Inflammatory macrophage treated with lipopolysaccharide for 1 hour (primary cell): ENCODE data around the gene LYSMD1.
"Not testable (repeated sequence)": the region's sequence is repeated elsewhere in the genome, so short reads cannot be mapped to it uniquely, and the experiment has no call there.

Source experiments
- DNase-seq, 2 donors: peaks; one replicate each; pipeline ENCODE4 v3.0.0-alpha.2; 2020 to 2022

The LYSMD1 gene, protein sequence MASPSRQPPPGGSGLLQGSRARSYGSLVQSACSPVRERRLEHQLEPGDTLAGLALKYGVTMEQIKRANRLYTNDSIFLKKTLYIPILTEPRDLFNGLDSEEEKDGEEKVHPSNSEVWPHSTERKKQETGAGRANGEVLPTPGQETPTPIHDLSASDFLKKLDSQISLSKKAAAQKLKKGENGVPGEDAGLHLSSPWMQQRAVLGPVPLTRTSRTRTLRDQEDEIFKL

DNA sequence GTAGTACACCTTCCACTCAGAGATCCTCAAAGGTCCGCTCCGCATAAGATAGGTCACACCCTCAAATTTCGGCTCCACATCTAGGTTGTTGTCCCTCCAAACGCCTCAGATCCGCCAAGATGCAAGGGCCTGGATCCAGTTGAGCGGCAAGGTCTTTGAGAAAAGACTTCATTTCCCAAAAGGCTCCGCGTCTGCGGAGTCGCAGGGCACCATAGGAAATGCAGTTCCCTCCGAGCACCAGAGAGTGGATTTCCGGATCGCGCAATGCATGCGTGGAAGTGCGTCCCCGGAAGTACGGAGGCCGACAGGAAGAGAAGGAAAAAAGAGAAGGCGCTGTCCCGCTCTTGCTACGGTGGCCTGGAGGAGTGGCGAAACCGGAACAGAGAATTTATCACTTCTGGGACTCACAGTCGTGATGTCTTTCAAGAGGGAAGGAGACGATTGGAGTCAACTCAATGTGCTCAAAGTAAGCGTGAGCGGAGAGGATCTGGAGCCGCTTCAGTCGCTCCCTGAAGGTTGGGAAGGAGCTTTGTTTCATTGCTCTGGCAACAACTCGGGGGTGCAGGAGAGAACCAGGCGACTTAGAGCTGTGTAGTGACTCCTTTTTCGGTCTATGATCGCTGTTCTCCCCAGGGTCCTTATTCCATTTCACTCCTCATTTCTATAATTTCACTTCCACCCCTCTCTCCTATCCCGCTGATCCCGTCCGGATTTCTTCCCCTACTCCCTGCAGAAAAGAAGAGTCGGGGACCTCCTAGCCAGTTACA lies at the start of gene LYSMD1, which contains the start of gene SCNM1:
LYSMD1 (minus strand) TSS at position 165 of the 767 bp plus-strand sequence. CDS start 644 bp downstream, outside the sequence.
SCNM1 (plus strand) TSS at position 407 of the 767 bp plus-strand sequence; CDS start at position 416, 9 bp downstream.
- DNase-seq = peak; percentile 99

DNA sequence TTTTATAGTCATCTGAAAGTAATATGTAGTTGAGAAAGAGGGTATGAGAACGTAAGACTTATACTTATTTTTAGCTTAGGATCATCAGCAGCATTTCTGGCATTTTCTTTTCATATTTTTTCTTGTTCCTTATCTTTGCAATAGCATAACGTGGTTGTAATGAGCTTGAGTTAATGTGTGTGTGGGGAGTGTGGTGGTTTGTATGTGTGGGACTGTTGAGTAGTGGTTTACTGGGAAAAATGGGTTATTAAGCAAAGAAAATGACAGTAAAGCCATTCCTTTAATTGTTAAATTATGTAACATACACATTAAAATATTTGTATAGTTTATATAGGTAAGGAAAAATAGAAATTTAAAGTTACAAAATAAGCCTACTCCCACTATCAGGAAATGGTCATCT lies 47.9 kb upstream of the LYSMD1 start:
- no peak for DNase-seq

DNA sequence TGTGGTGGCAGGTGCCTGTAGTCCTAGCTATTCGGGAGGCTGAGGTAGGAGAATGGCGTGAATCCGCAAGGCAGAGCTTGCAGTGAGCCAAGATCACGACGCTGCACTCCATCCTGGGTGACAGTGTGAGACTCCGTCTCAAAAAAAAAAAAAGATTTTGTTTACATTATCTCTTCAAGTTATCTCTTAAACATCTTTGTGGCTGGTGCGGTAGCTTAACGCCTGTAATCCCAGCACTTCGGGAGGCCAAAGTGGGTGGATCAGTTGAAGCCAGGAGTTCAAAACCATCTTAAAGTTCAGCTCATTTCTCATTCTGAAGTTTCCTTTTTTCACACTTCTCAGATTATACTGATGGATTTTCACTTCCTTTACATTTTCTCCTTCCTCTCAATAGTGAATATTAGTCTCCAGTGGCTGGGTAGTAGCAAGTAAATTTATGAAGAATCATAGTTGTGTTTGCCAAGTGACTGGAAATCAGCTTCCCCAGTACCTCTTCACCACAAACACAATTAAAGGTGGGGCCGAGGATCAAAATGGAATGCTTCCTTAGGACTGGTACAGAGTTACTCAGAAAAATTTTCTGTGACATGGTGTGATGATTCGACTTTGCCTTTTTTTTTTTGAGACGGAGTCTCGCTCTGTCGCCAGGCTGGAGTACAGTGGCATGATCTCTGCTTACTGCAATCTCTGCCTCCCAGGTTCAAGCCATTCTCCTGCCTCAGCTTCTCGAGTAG lies 46.4 kb upstream of the LYSMD1 start:
- DNase-seq = no peak

DNA sequence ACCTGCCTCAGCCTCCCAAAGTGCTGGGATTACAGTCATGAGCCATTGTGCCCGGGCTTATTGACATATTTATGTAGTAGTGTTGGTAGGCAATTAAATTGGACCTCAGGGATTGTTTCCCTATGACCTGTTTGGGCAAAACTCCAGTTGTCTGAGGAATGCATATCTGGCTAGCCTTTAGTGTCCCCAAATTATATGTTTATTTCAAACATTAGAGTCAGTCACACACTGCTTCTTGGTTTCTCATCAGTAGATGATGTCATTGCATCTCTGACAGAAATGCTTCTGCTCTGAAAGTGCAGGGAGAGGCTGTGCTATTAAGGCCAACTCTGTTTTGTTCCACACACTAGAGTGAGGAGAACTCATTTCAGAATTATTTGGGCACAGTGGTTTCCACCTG lies 45.1 kb upstream of the LYSMD1 start:
- no peak for DNase-seq

DNA sequence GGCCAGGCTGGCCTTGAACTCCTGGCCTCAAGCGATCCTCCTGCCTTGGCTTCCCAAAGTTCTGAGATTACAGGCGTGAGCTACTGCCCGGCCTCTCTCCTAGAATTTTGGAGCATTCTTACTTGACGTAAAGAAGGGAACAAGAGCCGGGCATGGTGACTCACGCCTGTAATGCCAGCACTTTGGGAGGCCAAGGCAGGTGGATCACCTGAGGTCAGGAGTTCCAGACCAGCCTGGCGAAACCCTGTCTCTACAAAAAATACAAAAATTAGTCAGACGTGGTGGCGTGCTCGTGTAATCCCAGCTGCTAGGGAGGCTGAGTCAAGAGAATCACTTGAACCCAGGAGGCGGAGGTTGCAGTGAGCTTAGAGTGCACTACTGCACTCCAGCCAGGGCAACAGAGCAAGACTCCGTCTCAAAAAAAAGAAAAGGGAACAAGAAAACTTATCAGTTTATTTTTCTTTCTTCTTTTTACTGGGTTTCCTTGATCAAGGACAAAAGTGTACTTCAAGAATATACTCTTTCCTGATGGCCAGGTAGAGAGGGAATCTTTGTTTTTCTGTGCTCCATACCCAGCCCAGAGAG lies 39.8 kb upstream of the LYSMD1 start:
- DNase-seq = not testable (repeated sequence)

DNA sequence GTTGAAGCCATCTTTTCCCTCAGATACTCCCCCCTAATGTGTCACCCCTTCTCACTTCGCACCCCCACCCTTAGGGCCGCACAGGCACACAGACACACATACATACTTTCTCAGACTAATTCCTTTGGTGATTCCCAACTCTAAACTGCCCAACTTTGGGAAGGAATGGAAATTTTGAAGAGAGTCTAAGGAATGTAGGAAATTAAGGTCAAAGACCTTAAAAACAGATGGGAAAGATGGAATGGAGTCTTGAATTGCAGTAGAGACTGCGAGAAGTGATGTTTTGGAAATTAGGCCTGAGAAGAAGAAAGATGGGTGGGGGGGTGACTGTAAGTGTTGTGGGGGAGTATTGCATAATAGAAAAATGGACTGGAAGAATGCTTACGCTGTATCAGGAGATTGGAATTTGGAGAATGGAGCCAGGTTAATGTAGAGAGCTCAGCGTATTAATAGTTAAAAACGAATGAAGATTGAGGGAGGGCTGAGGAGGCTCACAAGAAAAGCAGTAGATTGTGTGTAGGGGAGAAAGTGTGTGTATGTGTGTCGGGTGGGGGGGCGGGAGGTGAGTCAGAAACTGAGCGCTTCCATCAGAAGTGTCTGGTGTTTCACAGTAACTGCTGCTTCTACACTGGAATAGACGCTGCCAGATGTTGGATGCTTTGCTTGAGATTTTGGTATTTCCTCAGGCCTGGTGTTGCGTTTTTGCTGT lies 34.3 kb upstream of the LYSMD1 start:
- peak; percentile 18 to 39 for DNase-seq

DNA sequence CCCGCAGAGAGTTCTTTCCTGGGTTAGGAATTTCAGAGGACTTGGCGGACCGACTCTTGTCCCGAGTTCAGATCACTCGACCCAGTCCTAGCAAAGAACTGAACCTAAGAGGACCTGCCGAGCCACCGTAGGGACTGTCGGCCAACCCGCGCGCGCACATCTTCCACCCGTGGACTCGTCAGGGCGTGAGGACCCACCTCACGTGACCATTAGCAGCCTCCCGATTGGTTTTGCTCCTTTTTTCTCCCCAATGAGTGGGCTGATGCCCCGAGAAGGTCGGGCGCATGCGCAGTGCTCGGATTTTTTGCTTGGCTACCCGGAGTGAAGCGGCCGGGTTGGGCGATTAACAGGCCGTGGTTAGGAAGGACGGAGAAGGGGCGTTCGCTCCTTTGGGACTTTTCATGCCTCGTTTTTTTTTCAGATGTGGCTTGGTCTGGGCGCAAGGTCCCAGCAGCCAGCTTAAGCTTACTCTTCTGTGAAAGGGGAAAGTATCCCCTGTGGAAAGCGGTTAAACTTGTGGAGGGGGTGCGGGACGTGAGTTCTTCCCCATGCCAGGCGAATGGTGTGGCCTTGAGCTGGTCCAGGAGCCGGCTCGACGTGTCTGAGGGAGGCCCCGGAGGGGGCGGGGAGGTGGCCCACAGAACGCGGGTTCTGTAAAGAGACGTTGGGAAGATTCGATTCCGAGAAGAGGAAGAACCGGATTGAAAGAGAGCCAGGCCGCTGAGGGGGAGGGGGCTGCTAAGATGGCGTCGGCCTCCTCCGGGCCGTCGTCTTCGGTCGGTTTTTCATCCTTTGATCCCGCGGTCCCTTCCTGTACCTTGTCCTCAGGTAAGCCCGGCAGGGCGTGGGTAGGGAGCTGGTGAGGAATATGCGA lies 32.8 kb upstream of the LYSMD1 start, which contains the start of gene PIP5K1A:
PIP5K1A (plus strand) TSS at position 299 of the 874 bp plus-strand sequence; CDS start at position 744, 445 bp downstream.
- peak; percentile 99 to 100 for DNase-seq

DNA sequence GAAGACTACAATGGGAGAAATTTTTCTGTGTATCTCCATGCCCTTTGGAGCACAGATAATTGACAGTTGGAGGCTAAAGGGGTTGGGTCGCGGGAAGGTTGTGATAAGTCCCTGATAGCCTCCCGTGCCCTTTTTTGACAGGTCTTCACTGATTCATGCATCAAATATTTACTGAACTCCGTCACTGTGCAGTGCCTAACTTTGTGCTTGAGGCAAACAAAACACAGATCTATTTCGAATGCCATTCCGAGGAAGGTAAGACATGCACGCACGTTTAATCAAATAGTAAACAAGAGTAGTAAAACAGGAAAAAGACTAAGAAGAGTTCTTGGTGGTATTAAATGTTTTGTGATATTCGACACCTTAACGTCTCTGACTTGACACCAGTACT lies 32.2 kb upstream of the LYSMD1 start:
- DNase-seq = no peak

DNA sequence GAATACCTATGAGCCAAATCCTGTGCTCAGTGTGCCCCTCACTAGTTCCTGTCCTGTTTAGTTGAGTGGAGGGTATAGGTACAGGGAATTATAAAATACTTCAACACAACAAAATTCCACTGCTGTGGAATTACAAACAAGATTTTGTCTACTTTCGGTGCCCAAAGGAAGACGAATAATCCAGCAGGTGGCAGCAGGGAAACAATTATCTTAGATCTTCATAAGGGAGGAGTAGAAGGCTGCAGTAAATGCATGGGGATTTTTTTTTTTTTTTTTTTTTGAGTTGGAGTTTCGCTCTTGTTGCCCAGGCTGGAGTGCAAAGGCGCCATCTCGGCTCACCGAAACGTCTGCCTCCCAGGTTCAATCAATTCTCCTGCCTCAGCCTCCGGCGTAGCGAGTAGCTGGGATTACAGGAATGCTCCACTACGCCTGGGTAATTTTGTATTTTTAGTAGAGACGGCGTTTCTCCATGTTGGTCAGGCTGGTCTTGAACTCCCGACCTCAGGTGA lies 30.6 kb upstream of the LYSMD1 start:
- DNase-seq = peak; percentile 82 to 93

DNA sequence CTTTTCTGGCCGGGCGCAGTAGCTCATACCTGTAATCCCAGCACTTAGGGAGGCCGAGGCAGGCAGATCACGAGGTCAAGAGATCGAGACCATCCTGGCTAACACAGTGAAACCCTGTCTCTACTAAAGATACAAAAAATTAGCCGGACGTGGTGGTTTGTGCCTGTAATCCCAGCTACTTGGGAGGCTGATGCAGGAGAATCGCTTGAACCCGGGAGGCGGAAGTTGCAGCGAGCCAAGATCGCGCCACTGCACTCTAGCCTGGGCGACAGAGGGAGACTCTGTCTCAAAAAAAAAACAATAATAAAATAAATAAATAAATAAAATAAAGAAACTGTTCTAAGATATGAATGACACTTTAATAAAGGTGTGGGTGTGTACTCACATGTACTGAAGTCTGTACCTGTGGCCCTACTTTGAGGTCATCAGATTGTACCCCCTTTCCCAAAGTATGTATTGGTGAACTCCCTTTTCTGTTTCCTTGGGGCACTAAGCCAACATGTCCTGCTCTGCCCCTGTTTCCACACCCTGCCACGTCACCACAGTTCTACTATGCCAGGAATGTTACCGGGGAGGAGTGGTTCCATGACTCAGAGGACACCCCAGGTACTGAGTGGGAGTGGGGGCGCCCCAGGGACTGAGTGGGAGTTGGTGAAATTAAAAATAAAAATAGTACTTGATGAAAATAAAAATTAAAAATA lies 29.3 kb upstream of the LYSMD1 start:
- DNase-seq = peak; percentile 14 to 33

DNA sequence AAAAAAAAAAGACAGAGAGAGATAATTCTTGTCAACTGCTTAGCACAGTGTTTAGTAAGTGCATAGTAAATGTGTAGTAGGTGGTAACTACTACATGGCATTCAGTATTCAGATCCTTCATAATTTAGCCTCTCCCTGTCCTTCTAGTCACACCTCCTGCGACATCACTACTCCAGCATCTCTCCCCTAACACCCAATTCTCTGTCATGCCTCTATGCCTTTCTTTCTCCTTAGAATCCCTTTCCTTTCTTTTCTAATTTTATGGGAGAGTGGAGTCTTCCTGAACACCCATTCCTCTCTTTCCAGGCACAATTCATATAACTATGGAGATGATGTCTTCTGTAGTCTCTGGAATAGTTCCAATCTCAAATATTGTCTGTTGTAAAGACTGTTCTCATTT lies 28.2 kb upstream of the LYSMD1 start:
- DNase-seq = no peak

DNA sequence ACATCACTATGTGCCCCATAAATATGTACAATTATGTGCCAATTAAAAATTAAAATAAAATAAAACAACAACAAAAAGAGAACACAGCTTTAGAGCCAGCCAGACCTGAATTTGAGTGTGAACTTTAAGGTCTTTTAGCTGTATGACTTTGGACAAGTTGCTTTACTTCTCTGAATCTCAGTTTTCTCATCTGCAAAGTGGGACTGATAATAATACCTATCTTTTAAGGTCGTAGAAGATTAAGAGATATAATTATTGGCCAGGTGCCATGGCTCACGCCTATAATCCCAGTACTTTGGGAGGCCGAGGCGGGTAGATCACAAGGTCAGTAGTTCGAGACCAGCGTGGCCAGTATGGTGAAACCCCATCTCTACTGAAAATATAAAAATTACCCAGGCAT lies 27.6 kb upstream of the LYSMD1 start:
- no peak for DNase-seq

DNA sequence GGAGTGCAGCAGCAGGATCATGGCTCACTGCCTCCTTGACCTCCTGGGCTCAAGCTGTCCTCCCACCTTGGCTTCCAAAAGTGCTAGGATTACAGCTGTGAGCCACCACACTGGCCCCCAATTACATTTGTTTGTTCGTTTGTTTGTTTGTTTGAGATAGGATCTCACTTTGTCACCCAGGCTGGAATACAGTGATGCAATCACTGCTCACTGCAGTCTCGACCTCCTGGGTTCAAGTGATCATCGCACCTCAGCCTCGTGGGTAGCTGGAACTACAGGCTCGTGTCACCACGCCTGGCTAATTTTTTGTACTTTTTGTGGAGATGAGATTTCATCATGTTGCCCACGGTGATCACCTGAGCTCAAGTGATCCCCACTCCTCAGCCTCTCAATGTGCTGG lies 26.3 kb upstream of the LYSMD1 start:
- no peak for DNase-seq

DNA sequence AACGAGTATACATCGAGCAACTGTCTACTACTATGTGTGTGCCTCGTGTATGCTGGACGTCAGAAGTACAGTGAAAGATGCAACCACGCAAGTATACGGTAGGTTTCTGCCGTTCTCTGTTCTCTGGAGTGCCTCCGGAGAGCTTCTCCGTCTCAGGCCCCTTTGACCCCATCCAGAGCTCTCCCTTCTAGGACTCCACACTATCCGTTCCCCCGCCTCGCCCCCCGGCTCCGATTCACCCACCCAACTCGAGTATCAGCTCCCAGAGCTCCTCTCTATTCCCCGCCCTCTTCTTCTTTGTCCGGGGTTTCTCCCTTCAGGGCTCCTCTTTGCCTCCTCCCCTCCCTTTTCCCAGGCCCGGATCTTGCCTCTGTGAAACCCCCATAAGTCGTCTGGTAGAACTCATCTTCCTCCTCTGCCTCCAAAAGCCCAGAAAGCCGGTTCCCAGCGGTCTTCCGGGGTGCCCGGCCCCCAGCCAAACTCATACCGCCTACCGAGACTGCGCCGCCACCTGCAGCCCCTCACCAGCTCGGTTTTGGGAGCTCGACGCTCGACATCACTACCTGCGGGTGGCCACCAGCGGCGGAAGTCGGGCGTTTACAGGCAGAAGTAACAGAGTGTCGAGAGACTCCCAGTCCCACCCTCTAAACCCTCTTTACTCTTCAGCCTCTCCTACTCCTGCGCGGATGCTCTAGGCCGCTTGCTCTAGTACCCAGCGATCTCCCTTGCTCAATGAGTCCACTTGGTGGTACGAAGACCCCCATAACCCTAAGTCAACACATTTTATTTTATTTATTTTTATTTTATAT lies 24.1 kb upstream of the LYSMD1 start, which contains the start of gene VPS72:
VPS72 (minus strand) TSS at position 561 of the 809 bp plus-strand sequence; CDS start at position 485, 76 bp downstream.
- DNase-seq = peak; percentile 77 to 78

DNA sequence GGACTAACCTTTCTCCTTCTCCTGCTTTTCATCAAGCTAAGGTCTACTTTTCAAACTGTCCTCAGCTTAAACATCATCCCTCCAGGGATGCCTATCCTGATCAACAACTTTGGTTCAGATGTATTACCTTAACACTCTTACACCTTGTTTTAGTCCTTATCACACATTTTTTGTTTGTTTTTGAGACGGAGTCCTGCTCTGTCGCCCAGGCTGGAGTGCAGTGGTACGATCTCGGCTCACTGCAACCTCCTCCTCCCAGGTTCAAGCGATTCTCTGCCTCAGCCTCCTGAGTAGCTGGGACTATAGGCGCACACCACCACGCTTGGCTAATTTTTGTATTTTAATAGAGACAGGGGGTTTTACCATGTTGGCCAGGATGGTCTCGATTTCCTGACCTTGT lies 23.0 kb upstream of the LYSMD1 start:
- DNase-seq = not testable (repeated sequence)

DNA sequence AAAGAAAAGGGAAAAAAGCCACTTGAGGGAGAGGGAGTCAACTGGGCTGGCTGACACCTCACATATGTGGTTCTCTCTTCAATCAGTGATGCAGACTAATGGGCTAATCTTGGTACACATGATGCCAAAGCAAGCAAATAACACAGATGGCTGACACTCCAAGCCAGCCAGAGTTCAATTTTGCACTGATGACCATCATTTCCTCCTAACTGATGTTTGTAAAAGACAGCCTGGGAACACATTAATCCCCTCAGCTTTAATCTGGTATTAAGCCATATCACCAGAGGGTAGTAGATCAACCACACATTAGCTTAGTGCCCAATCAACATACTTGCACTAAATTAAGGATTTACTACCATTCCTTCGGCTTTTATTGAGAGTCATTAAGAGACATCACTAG lies 21.5 kb upstream of the LYSMD1 start:
- no peak for DNase-seq

DNA sequence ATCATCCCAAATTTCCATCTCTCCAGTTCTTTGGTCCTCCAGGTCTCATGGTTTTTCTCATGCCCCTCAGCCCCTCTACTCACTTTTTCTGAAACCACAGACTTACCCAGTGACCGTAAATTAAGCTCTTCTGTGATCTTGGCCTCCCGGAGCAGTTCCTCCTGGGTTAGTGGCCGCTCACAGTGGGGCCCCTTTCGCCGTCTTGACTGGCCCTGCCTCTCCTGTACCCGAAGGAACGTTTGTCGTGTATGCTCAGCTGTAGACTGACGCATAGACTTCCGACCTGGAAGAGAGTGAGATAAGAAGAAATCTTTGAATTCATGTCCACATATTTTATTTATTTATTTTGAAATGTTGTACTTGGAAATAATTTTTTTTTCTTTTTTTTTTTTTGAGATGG lies 18.5 kb upstream of the LYSMD1 start:
- no peak for DNase-seq

DNA sequence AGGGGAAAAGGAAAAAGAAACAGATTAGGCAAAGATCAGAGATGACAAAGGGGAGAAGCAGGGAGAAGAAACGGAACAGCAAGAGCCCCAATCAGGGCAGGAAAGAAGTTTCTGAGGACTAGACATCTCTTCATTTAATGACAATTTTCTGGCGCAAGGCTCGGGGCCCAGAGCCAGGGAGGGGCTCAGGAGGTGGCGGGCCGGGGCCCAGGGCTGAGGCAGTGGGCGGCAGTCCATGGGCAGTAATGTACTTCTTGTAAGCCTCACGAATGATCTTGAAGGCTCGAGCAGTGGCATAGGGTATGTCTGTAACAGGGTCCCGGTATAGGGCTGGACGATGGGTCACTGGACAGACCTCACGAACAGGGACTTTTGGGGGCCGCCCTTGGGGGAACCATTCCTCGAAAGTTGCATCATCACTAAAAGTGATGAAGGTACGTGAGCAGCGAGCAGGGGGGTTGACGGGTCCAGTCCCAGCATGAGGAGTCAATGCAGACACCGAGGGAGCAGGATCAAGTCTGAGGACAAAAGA lies 10.9 kb upstream of the LYSMD1 start:
- DNase-seq = no peak

DNA sequence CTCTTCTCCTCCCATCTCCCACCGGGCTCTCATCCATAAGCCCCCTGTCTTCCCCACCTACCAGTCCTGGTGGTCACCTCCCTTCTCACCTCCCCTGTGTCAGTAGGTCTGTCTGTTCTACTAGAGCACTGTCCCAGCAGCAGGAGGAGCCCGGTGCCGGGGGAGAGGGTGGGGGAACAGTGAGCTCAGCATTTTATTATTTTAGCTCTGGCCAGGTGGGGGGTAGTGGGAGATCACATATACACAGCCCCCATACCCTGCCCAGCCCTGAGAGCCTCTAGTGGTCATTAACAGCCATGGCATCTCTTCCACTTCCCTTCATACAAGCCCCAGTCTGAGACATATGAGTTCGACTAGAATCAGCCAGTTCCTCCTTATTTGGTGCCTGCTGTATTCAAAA lies 10.2 kb upstream of the LYSMD1 start, which contains the start of gene TMOD4:
TMOD4 (minus strand) TSS at position 119 of the 400 bp plus-strand sequence. CDS start 1,106 bp downstream, outside the sequence.
- DNase-seq = peak in 1 of 2 donors; percentile 29
